Lung (tissue), 12 donors: ENCODE results near the gene MAP1LC3B. TPM values are rescaled to one million over a fixed set of nuclear protein-coding genes. Genes with fewer than 3 reads are reported as not detected.
"Not testable (repeated sequence)": the region's sequence is repeated elsewhere in the genome, so short reads cannot be mapped to it uniquely, and the experiment has no call there.

ENCODE experiments used
- ATAC-seq: fragments of 200-7000 bp; cut with Tn5 transposase; one replicate; pipeline ENCODE4 v1.9.1; 2020; ENCODE audit warnings: moderate number of reproducible peaks; ENCODE audit not compliant: insufficient read depth, low FRiP score
- DNase-seq, 3 donors: peaks; one replicate each; pipeline ENCODE4 v3.0.0-alpha.2; 2013 to 2017
- H3K27ac ChIP-seq, 2 donors: one replicate each; pipeline ENCODE4 v1.5.1; 2013; ENCODE audit warnings: mild to moderate bottlenecking in 2 of 2, moderate library complexity in 2 of 2, control low read depth in 1 of 2, inconsistent platforms in 1 of 2, low read depth in 1 of 2, low read length in 1 of 2
- H3K27me3 ChIP-seq, 3 donors: one replicate each; pipeline ENCODE4 v1.5.1; 2013; ENCODE audit warnings: low read length in 2 of 3; ENCODE audit not compliant: control insufficient read depth in 3 of 3, insufficient read depth in 3 of 3
- H3K36me3 ChIP-seq, 4 donors: one replicate each; pipeline ENCODE4 v1.5.1; 2013; ENCODE audit warnings: low read length in 4 of 4, mild to moderate bottlenecking in 1 of 4, moderate library complexity in 1 of 4; ENCODE audit not compliant: control insufficient read depth in 4 of 4, insufficient read depth in 4 of 4
- H3K4me1 ChIP-seq, 5 donors: one replicate each; pipeline ENCODE4 v1.5.1; 2013; ENCODE audit warnings: low read length in 5 of 5, mild to moderate bottlenecking in 2 of 5, moderate library complexity in 1 of 5; ENCODE audit not compliant: control insufficient read depth in 5 of 5, insufficient read depth in 5 of 5
- H3K4me3 ChIP-seq: one replicate; pipeline ENCODE4 v1.5.1; 2013; ENCODE audit warnings: mild to moderate bottlenecking, control low read depth, moderate library complexity
- H3K9ac ChIP-seq, 2 donors: one replicate each; pipeline ENCODE4 v1.5.1; 2013; ENCODE audit warnings: low read length in 2 of 2, control low read depth in 1 of 2; ENCODE audit not compliant: insufficient read depth in 1 of 2
- H3K9me3 ChIP-seq, 4 donors: one replicate each; pipeline ENCODE4 v1.5.1; 2013; ENCODE audit warnings: low read length in 3 of 4, mild to moderate bottlenecking in 1 of 4, moderate library complexity in 1 of 4; ENCODE audit not compliant: control insufficient read depth in 4 of 4, insufficient read depth in 3 of 4
- CTCF ChIP-seq: IDR thresholded peaks from 2 replicates; pipeline ENCODE4 v1.5.1; 2012; ENCODE audit warnings: mild to moderate bottlenecking; ENCODE audit errors: control extremely low read depth, extremely low read depth
- WGBS, 2 donors: extraction: QIAGEN DNeasy Blood & Tissue Kit; methylation state at CpG; one replicate each; pipeline ENCODE4 v1.1.7; 2013; 5-methylcytosine and 5-hydroxymethylcytosine counted together
- polyA plus RNA-seq, 2 donors: library from polyadenylated mRNA; stranded (reverse); fragments of 200-250 nt; gene quantifications; one replicate each; pipeline ENCODE4 v1.2.1, GENCODE V29; 2013
- total RNA-seq, 2 donors: library from RNA; depleted of rRNA in 1 of 2; stranded (reverse); fragments of >200 nt in 1 of 2; gene quantifications; one replicate each; pipeline ENCODE4 v1.2.1, GENCODE V29; 2014 to 2021
- donor health status: control.
- donor health status: control.
- donor health status: Bipolar disorder and iron deficiency.
- donor health status: healthy.
- donor health status: DM: yes; HTN: yes; CAD: no.

The MAP1LC3B gene
- total and polyA plus RNA-seq, 4 donors: 43.3 to 62.2 (median 47.7) TPM

- Histone ChIP-seq H3K27ac (peak overlapping the region; percentile 95 to 97), H3K36me3 (no peaks in the 10 kb centered on the region), H3K27me3 (no peaks in the 10 kb centered on the region), H3K4me1 (peaks cover 4 to 21% (median 8%) of the 10 kb centered on the region in 5 donors), H3K9me3 (no peaks in the 10 kb centered on the region), H3K9ac (peak overlapping the region in 1 of 2 donors; percentile 90), H3K4me3 (no peak overlapping the region)
- 9% methylated on average over 18 of the region's 18 CpGs for WGBS, 2 donors
- DNase-seq (peak; percentile 96 to 100 (median 99)), ATAC-seq (peak; percentile 56)
- TF ChIP-seq CTCF: no peak
Observed at GRCh38 chr16:87387942-87388817, 4.0 kb upstream of the MAP1LC3B start.

- H3K27me3 ChIP-seq: no peaks in the 10 kb centered on the region
- no peak for TF ChIP-seq CTCF
- H3K36me3 ChIP-seq: no peaks in the 10 kb centered on the region
- no peak for DNase-seq
- H3K4me1 ChIP-seq: peaks cover 5 to 27% (median 13%) of the 10 kb centered on the region in 5 donors
- H3K9me3 ChIP-seq: no peaks in the 10 kb centered on the region
- peak overlapping the region in 1 of 2 donors; percentile 87 for H3K27ac ChIP-seq
- H3K9ac ChIP-seq: peak overlapping the region in 1 of 2 donors; percentile 90
- H3K4me3 ChIP-seq: no peak overlapping the region
- no peak for ATAC-seq
- 17 to 26% methylated on average over 1 of the region's 1 CpG for WGBS, 2 donors
Observed at GRCh38 chr16:87388818-87389134, 3.4 kb upstream of the MAP1LC3B start.

- Histone ChIP-seq H3K36me3 (no peaks in the 10 kb centered on the region), H3K4me3 (no peak overlapping the region), H3K27me3 (no peaks in the 10 kb centered on the region), H3K9ac (peak overlapping the region in 1 of 2 donors; percentile 49), H3K9me3 (no peaks in the 10 kb centered on the region), H3K4me1 (peaks cover 5 to 32% (median 13%) of the 10 kb centered on the region in 5 donors), H3K27ac (peak overlapping the region in 1 of 2 donors; percentile 43)
- WGBS, 2 donors: 72 to 83% methylated on average over 5 of the region's 5 CpGs
- no peak for DNase-seq
- no peak for ATAC-seq
- no peak for TF ChIP-seq CTCF
Observed at GRCh38 chr16:87389245-87389644, 2.9 kb upstream of the MAP1LC3B start.

GRCh38 chr16:87389914-87390313, 2.2 kb upstream of the MAP1LC3B start:
- not testable (repeated sequence) for H3K9me3 ChIP-seq, DNase-seq, H3K27me3 ChIP-seq, H3K9ac ChIP-seq, ATAC-seq, H3K36me3 ChIP-seq, H3K27ac ChIP-seq, H3K4me3 ChIP-seq
- WGBS, 2 donors: 96 to 98% methylated on average over 9 of the region's 9 CpGs
- peaks cover 0 to 34% (median 11%) of the 10 kb centered on the region in 5 donors for H3K4me1 ChIP-seq
